Type B pancreatic cell (in vitro differentiated cells): ENCODE measurements around the gene DHRS7C. TPM values are rescaled to one million over a fixed set of nuclear protein-coding genes. Genes with fewer than 3 reads are reported as not detected.

ENCODE experiments used
- DNase-seq: peaks from one replicate; pipeline ENCODE4 v3.0.0; 2021; ENCODE audit warnings: mixed read lengths; ENCODE audit not compliant: unreplicated experiment; ENCODE audit errors: extremely low spot score
- H3K27ac Mint-ChIP-seq: 2 replicates; pipeline ENCODE4 v1.8.0; 2021; ENCODE audit warnings: mild to moderate bottlenecking, mixed read lengths
- H3K27me3 Mint-ChIP-seq: 2 replicates; pipeline ENCODE4 v1.8.0; 2021; ENCODE audit warnings: mixed read lengths
- H3K36me3 Mint-ChIP-seq: 2 replicates; pipeline ENCODE4 v1.8.0; 2021; ENCODE audit warnings: mixed read lengths
- H3K4me1 Mint-ChIP-seq: one replicate; pipeline ENCODE4 v1.8.0; 2021; ENCODE audit warnings: mixed read lengths; ENCODE audit not compliant: unreplicated experiment
- H3K4me3 Mint-ChIP-seq: 2 replicates; pipeline ENCODE4 v1.8.0; 2021; ENCODE audit warnings: mild to moderate bottlenecking, mixed read lengths
- H3K9me3 Mint-ChIP-seq: 2 replicates; pipeline ENCODE4 v1.8.0; 2021; ENCODE audit warnings: mixed read lengths
- CTCF ChIP-seq: fragments of 200-600 bp; sonication (generic); conservative IDR thresholded peaks from 2 replicates; pipeline ENCODE4 v1.5.0; 2021; ENCODE audit warnings: antibody characterized with exemption, mild to moderate bottlenecking
- total RNA-seq: library from RNA; stranded (reverse); gene quantifications from 2 replicates; pipeline ENCODE4 v1.2.1, GENCODE V29; 2021; ENCODE audit warnings: low replicate concordance

Gene DHRS7C
- total RNA-seq, 1 donor from 2014 or later, result not detected

GRCh38 chr17:9783050-9783449, 8.3 kb downstream of the DHRS7C start:
- no peaks in the 10 kb centered on the region for H3K9me3 Mint-ChIP-seq
- no peak for TF ChIP-seq CTCF
- peaks cover 16% of the 10 kb centered on the region for H3K27me3 Mint-ChIP-seq
- no peak for DNase-seq
- H3K4me3 Mint-ChIP-seq, result no peak overlapping the region
- H3K36me3 Mint-ChIP-seq, result no peaks in the 10 kb centered on the region
- no peak overlapping the region for H3K27ac Mint-ChIP-seq
- no peaks in the 10 kb centered on the region for H3K4me1 Mint-ChIP-seq

GRCh38 chr17:9780552-9780951, 10.8 kb downstream of the DHRS7C start:
- Mint-ChIP-seq H3K4me3 (no peak overlapping the region), H3K36me3 (no peaks in the 10 kb centered on the region), H3K9me3 (peaks cover 4% of the 10 kb centered on the region), H3K4me1 (no peaks in the 10 kb centered on the region), H3K27me3 (peaks cover 25% of the 10 kb centered on the region), H3K27ac (no peak overlapping the region)
- DNase-seq, result no peak
- TF ChIP-seq CTCF, result no peak

- no peaks in the 10 kb centered on the region for H3K36me3 Mint-ChIP-seq
- H3K9me3 Mint-ChIP-seq, result peaks cover 4% of the 10 kb centered on the region
- peaks cover 19% of the 10 kb centered on the region for H3K27me3 Mint-ChIP-seq
- TF ChIP-seq CTCF, result no peak
- no peaks in the 10 kb centered on the region for H3K4me1 Mint-ChIP-seq
- no peak overlapping the region for H3K4me3 Mint-ChIP-seq
- no peak for DNase-seq
- no peak overlapping the region for H3K27ac Mint-ChIP-seq
These were observed 14.5 kb downstream of the DHRS7C start for GRCh38 chr17:9776911-9777310.

- Mint-ChIP-seq H3K36me3 (no peaks in the 10 kb centered on the region), H3K4me1 (no peaks in the 10 kb centered on the region), H3K27ac (no peak overlapping the region), H3K27me3 (peaks cover 12% of the 10 kb centered on the region), H3K4me3 (no peak overlapping the region), H3K9me3 (peaks cover 4% of the 10 kb centered on the region)
- DNase-seq, result no peak
- TF ChIP-seq CTCF, result no peak
These were observed 18.7 kb downstream of the DHRS7C start for GRCh38 chr17:9772658-9773057.

DNA sequence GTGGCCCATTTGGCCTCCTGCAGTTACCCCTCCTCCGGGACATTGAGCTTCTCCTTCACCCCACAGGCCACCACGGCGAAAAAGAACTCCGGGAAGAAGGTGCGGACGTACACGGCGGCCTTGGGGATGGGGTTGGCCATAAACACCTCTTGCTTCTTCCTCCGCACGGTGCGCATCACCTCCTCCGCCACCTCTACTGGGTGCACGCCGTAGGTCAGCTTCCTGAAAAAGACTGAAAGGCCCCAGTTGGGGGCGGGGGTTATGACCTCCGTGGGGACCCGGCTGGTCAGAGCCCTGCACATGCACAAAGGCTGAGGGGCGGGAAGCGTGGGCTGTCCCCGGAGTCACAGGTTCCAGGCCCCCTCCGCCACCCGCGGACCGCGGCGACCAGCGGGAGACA, 19.9 kb downstream of the DHRS7C start:
- Mint-ChIP-seq H3K4me3 (no peak overlapping the region), H3K4me1 (no peaks in the 10 kb centered on the region), H3K27ac (no peak overlapping the region), H3K9me3 (no peaks in the 10 kb centered on the region), H3K36me3 (no peaks in the 10 kb centered on the region), H3K27me3 (peaks cover 7% of the 10 kb centered on the region)
- no peak for TF ChIP-seq CTCF
- no peak for DNase-seq
